Measurements from ENCODE around the gene CENPX.

DNA sequence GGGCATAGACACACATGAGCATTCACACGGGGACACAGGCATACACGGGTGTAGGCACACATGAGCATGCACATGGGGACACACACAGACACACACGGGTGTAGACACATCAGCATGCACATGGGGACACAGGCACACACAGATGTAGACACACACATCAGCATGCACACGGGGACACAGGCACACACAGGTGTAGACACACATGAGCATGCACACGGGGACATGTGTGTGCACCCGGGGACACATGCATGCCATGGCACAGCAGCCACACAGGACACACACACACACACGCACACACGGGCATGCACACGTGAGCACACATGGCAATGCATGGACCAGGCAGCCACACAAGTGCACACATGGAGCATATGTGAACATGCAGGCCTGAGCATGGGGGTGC lies 20.0 kb upstream of the CENPX start:
- TF ChIP-seq POLR2A (IDR thresholded peaks at IDR 0.05): no peak
- TF ChIP-seq, protein P1, sequence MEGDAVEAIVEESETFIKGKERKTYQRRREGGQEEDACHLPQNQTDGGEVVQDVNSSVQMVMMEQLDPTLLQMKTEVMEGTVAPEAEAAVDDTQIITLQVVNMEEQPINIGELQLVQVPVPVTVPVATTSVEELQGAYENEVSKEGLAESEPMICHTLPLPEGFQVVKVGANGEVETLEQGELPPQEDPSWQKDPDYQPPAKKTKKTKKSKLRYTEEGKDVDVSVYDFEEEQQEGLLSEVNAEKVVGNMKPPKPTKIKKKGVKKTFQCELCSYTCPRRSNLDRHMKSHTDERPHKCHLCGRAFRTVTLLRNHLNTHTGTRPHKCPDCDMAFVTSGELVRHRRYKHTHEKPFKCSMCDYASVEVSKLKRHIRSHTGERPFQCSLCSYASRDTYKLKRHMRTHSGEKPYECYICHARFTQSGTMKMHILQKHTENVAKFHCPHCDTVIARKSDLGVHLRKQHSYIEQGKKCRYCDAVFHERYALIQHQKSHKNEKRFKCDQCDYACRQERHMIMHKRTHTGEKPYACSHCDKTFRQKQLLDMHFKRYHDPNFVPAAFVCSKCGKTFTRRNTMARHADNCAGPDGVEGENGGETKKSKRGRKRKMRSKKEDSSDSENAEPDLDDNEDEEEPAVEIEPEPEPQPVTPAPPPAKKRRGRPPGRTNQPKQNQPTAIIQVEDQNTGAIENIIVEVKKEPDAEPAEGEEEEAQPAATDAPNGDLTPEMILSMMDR (IDR thresholded peaks at IDR 0.05 in 8 of 11, conservative IDR thresholded peaks at IDR 0.05 in 3 of 11): no peak
